ENCODE measurements around the gene ROBO3.

The ROBO3 gene

GRCh38 chr11:124876818-124877630 is 11.8 kb downstream of the ROBO3 start:
- DNase-seq, result no peak

GRCh38 chr11:124877631-124877909 is 12.3 kb downstream of the ROBO3 start:
- DNase-seq, result no peak

DNA sequence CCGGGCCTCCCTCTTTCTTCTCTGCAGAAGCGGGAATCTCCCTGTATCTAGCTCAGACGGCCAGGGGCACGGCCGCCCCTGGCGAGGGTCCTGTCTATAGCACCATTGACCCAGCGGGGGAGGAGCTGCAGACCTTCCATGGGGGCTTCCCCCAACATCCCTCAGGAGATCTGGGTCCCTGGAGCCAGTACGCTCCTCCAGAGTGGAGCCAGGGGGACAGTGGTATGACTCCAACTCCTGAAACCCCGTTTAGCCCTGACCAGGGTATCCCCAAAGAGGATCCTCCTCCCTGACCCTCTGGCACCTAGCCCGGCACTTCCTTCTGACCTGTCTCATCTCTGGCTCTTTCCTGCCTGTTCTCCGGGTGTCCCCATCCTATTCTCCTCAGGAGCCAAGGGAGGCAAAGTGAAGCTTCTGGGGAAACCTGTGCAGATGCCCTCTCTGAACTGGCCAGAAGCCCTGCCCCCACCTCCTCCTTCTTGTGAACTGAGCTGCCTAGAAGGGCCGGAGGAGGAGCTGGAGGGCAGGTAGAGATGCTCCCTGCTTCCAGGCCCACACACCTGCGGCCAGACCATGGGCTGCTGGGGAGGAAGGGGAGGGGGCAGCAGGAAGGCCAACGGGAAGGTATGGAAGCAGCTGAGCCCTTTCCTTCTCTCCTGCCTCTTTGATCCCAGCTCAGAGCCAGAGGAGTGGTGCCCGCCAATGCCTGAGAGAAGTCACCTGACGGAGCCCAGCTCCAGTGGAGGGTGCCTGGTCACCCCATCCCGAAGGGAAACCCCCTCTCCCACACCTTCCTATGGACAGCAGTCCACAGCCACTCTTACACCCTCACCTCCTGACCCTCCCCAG is 12.9 kb downstream of the ROBO3 start:
- DNase-seq, result no peak

- no peak for DNase-seq
Measured at GRCh38 chr11:124878759-124879492, 13.7 kb downstream of the ROBO3 start.

- DNase-seq, result no peak
Measured at GRCh38 chr11:124879493-124880289, 14.5 kb downstream of the ROBO3 start.

DNA sequence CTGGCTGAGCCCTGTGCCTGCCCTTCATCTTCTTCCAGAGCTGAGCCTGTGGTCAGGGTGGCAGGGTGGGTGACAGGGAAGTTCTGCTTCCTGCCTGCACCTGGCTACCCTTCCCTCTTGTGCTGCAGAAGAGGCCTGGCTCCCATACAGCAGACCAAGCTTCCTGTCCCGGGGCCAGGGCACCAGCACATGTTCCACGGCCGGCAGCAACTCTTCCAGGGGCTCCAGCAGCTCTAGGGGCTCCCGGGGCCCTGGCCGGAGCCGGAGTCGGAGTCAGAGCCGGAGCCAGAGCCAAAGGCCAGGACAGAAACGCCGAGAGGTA is 15.0 kb downstream of the ROBO3 start:
- DNase-seq, result no peak

DNA sequence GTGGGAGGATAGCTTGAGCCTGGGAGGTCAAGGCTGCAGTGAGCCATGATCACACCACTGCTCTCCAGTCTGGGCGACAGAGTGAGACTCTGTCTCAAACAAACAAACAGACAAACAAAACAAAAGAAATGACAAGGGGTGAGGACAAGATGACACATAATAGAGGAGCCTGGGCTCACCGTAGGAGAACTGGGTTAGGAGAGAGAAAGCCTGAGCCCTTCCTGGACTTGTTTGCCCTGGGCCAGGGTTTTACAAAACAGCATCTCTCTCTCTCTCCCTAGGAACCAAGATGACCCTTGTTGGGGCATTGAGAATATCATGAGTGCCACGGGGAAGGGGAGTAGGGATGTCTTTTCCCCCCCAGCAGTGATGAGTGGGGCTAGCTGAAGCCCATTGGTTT is 15.7 kb downstream of the ROBO3 start:
- DNase-seq, result no peak

- no peak for DNase-seq
Measured at GRCh38 chr11:124882339-124883071, 17.3 kb downstream of the ROBO3 start.

- DNase-seq, result no peak
Measured at GRCh38 chr11:124884340-124884739, 19.1 kb downstream of the ROBO3 start.

- no peak for DNase-seq
Measured at GRCh38 chr11:124884869-124885479, 19.7 kb downstream of the ROBO3 start.

DNA sequence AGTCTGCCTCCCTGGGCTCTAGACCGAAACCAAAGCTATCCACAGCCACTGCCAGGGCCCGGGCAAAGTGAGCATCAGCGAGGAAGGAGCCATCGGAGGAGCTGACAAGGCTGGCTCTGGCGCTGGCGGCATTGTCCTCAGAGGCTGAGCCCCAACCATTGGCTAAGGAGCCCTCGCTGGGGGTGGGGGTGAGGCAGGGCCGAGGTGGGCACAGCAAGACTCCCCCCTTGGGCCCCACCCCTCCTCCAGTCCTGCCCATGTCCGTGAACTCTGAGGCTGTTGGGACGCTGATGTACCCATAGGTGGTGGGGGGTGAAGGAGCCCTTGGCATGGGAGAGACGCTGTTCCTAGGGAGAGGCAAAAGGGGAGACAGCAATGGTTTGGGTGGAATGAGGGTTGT is 21.2 kb downstream of the ROBO3 start:
- DNase-seq, result no peak

DNA sequence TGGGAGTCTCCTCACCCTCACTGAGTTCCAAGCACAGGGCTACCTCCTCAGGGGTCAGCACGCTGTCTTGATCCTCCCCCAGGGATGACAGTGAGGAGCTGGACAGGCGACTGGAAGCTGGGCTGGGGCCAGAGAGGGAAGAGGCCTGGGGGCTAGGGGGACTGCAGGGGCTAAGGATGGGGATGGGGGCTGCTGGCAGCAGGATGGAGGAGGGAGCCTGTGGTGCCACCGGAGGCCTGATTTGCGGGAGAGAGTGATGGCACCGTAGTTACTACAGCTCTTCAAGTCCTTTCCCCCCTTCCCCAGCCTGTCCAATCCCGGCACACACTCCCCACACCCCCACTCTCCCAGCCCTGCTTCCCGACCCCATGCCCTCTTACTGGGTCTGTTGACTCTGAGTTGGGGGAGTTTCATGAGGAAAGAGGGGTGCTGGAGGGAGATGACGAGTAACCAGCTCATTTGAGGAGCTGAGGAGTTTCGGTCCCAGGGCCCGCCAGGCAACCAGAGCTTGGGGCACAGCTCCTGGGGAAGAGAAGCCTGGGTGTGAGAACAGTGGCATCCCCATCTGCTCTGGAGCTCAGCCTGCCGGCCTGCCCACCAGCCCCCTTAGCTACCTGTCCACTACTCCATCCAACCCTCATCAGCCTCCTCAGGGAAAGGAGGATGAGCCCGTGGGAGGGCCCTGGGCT is 21.9 kb downstream of the ROBO3 start:
- DNase-seq, result no peak

DNA sequence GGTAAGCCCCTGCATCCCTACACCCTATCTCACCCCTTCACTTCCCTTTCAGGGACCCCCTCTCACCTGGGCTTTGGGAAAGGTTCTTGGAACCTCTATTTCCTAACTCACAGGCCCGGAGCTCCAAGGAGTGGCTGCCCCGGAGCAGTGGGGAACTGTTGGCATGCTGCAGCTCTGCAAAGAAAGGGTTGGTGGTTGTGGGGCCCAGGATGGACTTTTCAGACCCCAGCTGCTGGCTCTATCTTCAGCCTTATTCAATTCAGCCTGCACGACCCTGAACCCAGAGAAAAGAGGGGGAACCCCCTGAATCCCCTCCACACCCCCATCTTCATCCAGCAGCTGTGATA is 22.4 kb downstream of the ROBO3 start:
- no peak for DNase-seq

- no peak for DNase-seq
Measured at GRCh38 chr11:124889191-124890091, 24.2 kb downstream of the ROBO3 start.

- no peak for DNase-seq
Measured at GRCh38 chr11:124890151-124890550, 24.9 kb downstream of the ROBO3 start.

GRCh38 chr11:124890683-124891372 is 25.6 kb downstream of the ROBO3 start:
- DNase-seq, result no peak

GRCh38 chr11:124891373-124891861 is 26.2 kb downstream of the ROBO3 start:
- no peak for DNase-seq

GRCh38 chr11:124892146-124892545 is 26.9 kb downstream of the ROBO3 start:
- no peak for DNase-seq

DNA sequence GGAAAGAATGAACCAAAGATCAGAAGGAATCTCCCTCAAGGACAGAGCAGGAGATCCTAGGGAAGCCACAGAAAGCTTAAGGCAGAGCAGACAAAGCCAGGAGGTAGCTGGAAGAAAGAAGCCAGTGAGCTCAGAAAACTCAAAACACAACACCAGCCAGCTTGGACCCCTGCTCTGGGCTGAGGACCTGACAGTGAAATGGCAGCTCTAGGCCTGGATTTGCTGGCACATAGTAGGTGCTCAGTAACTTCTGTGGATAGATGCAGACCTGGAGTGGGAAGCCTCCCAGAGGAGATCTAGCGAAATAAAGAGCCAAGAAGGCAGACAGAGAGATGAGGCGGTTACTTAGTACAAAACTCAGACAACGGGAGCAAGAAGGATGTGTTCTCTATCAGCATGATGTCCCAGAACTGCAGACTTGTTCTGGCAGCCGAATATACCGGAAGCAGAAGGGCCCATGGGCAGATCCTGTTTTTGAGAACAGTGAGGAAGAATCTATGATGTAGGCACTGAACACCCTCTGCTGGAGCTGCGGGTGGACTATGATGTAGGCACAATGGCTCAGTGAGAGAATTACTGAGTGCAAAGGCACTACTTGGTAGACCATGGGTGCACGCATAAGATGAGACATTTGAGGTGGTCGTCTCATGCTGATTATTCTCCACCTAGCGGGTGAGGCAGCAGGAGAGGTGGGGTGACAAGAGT is 27.7 kb downstream of the ROBO3 start:
- DNase-seq, result no peak
